Left colon (tissue), 2 donors: ENCODE measurements around the gene PLEKHA5. TPM values are rescaled to one million over a fixed set of nuclear protein-coding genes. Genes with fewer than 3 reads are reported as not detected.

Experiments
- ATAC-seq: fragments of 200-7000 bp; cut with Tn5 transposase; one replicate; pipeline ENCODE4 v1.9.1; 2020; ENCODE audit warnings: mild to moderate bottlenecking, moderate library complexity
- DNase-seq, 2 donors: peaks; one replicate each; pipeline ENCODE4 v3.0.0-alpha.2; 2020
- intact Hi-C, 2 donors: fragments of 100-400 bp; cut with DNase I in 1 of 2; cut with micrococcal nuclease in 1 of 2; formaldehyde crosslinking; loops; one replicate each; pipeline versions ENCODE4 v1.11.2 to v1.14.0; 2022; cut with DNase I, micrococcal nuclease
- total RNA-seq, 2 donors: library from RNA; stranded (reverse); fragmentation: NEBNext Ultra II Directional; extraction: Animal tissue kit (Norgen Biotek cat#: 25700); gene quantifications; one replicate each; pipeline ENCODE4 v1.2.1, GENCODE V29; 2021
- donor health status: DM: no; HTN: no; CAD: no.
- donor health status: DM: yes; HTN: yes; CAD: no.

The PLEKHA5 gene
- total RNA-seq, 2 donors from 2014 or later = 33.1 to 36.8 TPM

- DNase-seq = no peak
Measured at GRCh38 chr12:19191563-19191962, 62.0 kb downstream of the PLEKHA5 start.

GRCh38 chr12:19192710-19193109 lies 63.2 kb downstream of the PLEKHA5 start:
- DNase-seq = no peak
- no peak for ATAC-seq
- intact Hi-C loops = no loop called here

More at GRCh38 chr12:19191563-19191962, 62.0 kb downstream of the PLEKHA5 start:
- no peak for ATAC-seq
- intact Hi-C loops = no loop called here

- intact Hi-C loops = no loop called here
- ATAC-seq (no peak), DNase-seq (no peak)
Measured at GRCh38 chr12:19194963-19195362, 65.4 kb downstream of the PLEKHA5 start.

- intact Hi-C loops = no loop called here
- ATAC-seq (no peak), DNase-seq (no peak)
Measured at GRCh38 chr12:19196959-19197630, 67.6 kb downstream of the PLEKHA5 start.

- ATAC-seq (no peak), DNase-seq (no peak)
- intact Hi-C loops = no loop called here
Measured at GRCh38 chr12:19198272-19198671, 68.7 kb downstream of the PLEKHA5 start.

GRCh38 chr12:19199332-19199731 lies 69.8 kb downstream of the PLEKHA5 start:
- DNase-seq (no peak), ATAC-seq (no peak)
- intact Hi-C loops = no loop called here

GRCh38 chr12:19200261-19200660 lies 70.7 kb downstream of the PLEKHA5 start:
- ATAC-seq (no peak), DNase-seq (no peak)
- intact Hi-C loops = no loop called here

- ATAC-seq (no peak), DNase-seq (no peak)
- intact Hi-C loops = no loop called here
Measured at GRCh38 chr12:19201661-19202060, 72.1 kb downstream of the PLEKHA5 start.

GRCh38 chr12:19203013-19203412 lies 73.5 kb downstream of the PLEKHA5 start:
- intact Hi-C loops = no loop called here
- DNase-seq (no peak), ATAC-seq (no peak)

- DNase-seq = no peak
- intact Hi-C loops = no loop called here
- ATAC-seq = peak; percentile 64
Measured at GRCh38 chr12:19203539-19204506, 74.3 kb downstream of the PLEKHA5 start.

- intact Hi-C loops = no loop called here
- ATAC-seq (no peak), DNase-seq (no peak)
Measured at GRCh38 chr12:19205120-19205519, 75.6 kb downstream of the PLEKHA5 start.

GRCh38 chr12:19206493-19207077 lies 77.1 kb downstream of the PLEKHA5 start:
- intact Hi-C loops = no loop called here
- ATAC-seq (no peak), DNase-seq (no peak)

- DNase-seq (no peak), ATAC-seq (no peak)
- intact Hi-C loops = no loop called here
Measured at GRCh38 chr12:19208456-19208855, 78.9 kb downstream of the PLEKHA5 start.

GRCh38 chr12:19209661-19210060 lies 80.1 kb downstream of the PLEKHA5 start:
- DNase-seq (no peak), ATAC-seq (no peak)
- intact Hi-C loops = no loop called here

GRCh38 chr12:19211802-19212201 lies 82.3 kb downstream of the PLEKHA5 start:
- intact Hi-C loops = no loop called here
- DNase-seq (no peak), ATAC-seq (no peak)

- no peak for DNase-seq
- intact Hi-C loops = no loop called here
- ATAC-seq = no peak
Measured at GRCh38 chr12:19212245-19212644, 82.7 kb downstream of the PLEKHA5 start.

- DNase-seq (no peak), ATAC-seq (no peak)
- intact Hi-C loops = no loop called here
Measured at GRCh38 chr12:19214020-19214419, 84.5 kb downstream of the PLEKHA5 start.

GRCh38 chr12:19215115-19215514 lies 85.6 kb downstream of the PLEKHA5 start:
- intact Hi-C loops = no loop called here

GRCh38 chr12:19217446-19217845 lies 87.9 kb downstream of the PLEKHA5 start:
- no peak for DNase-seq
- intact Hi-C loops = no loop called here

More at GRCh38 chr12:19215115-19215514, 85.6 kb downstream of the PLEKHA5 start:
- DNase-seq (no peak), ATAC-seq (no peak)

GRCh38 chr12:19220205-19220604 lies 90.7 kb downstream of the PLEKHA5 start:
- DNase-seq = no peak
- ATAC-seq = no peak
- intact Hi-C loops = no loop called here

More at GRCh38 chr12:19217446-19217845, 87.9 kb downstream of the PLEKHA5 start:
- no peak for ATAC-seq
